Transverse colon (tissue), 4 donors: ENCODE data around the gene BRD3. TPM values are rescaled to one million over a fixed set of nuclear protein-coding genes. Genes with fewer than 3 reads are reported as not detected.

ENCODE experiments used
- DNase-seq: peaks from one replicate; pipeline ENCODE4 v3.0.0-alpha.2; 2019
- H3K27ac ChIP-seq, 4 donors: fragments of 200-600 bp; sonication (generic); 2 replicates each; pipeline ENCODE4 v1.5.1; 2016 to 2018; ENCODE audit warnings: inconsistent platforms in 4 of 4
- H3K27me3 ChIP-seq: fragments of 200-600 bp; sonication (generic); 2 replicates; pipeline ENCODE4 v1.5.1; 2017; ENCODE audit warnings: inconsistent platforms
- H3K36me3 ChIP-seq, 4 donors: fragments of 200-600 bp; sonication (generic); 2 replicates each; pipeline ENCODE4 v1.5.1; 2017 to 2019; ENCODE audit warnings: inconsistent platforms in 4 of 4
- H3K4me1 ChIP-seq, 4 donors: fragments of 200-600 bp; sonication (generic); 2 replicates each; pipeline ENCODE4 v1.5.1; 2017 to 2020; ENCODE audit warnings: inconsistent platforms in 4 of 4
- H3K4me3 ChIP-seq, 4 donors: fragments of 200-600 bp; sonication (generic); 1 replicate in 1 of 4; 2 replicates in 3 of 4; pipeline versions ENCODE4 v1.5.1 to v1.6.1; 2017 to 2019; ENCODE audit warnings: inconsistent platforms in 4 of 4
- H3K9me3 ChIP-seq, 2 donors: fragments of 200-600 bp; sonication (generic); 2 replicates each; pipeline ENCODE4 v1.5.1; 2017 to 2019; ENCODE audit warnings: inconsistent platforms in 2 of 2
- CTCF ChIP-seq, 5 experiments: fragments of 200-600 bp in 3 of 5; fragments of 450-650 bp in 2 of 5; sonication (generic) in 3 of 5; IDR thresholded peaks; 1 replicate in 2 of 5; 2 replicates in 3 of 5; pipeline ENCODE4 v1.5.1; 2016 to 2017; ENCODE audit warnings: antibody characterized with exemption in 5 of 5, inconsistent platforms in 3 of 5, mild to moderate bottlenecking in 2 of 5, moderate library complexity in 1 of 5
- EP300 ChIP-seq: sonication (generic); formaldehyde crosslinking; IDR thresholded peaks from one replicate; pipeline ENCODE4 v1.6.1; 2017; ENCODE audit warnings: antibody characterized with exemption, low read depth
- POLR2A ChIP-seq: fragments of 450-650 bp; IDR thresholded peaks from one replicate; pipeline ENCODE4 v1.6.1; 2016; ENCODE audit warnings: antibody characterized with exemption, mild to moderate bottlenecking, moderate library complexity
- POLR2AphosphoS5 ChIP-seq, 3 donors: sonication (generic); formaldehyde crosslinking; IDR thresholded peaks; one replicate each; pipeline ENCODE4 v1.6.1; 2016; ENCODE audit warnings: antibody characterized with exemption in 3 of 3
- WGBS, 2 donors: methylation state at CpG; one replicate each; pipeline ENCODE4 v1.1.5; 2018; ENCODE audit warnings: low coverage in 1 of 2; 5-methylcytosine and 5-hydroxymethylcytosine counted together
- in situ Hi-C, 4 donors: fragments of 200-750 bp; cut with MboI; loops; one replicate each; pipeline versions ENCODE4 v1.15.0 to v1.15.1; 2017; ENCODE audit warnings: low sequenced_read_pairs in 3 of 4, low pct_ligation_motif_present in 1 of 4, low pct_unique_long_range_greater_than_20kb in 1 of 4
- intact Hi-C: fragments of 100-400 bp; cut with DNase I; formaldehyde crosslinking; loops from one replicate; pipeline ENCODE4 v1.15.1; 2023; ENCODE audit warnings: low total_unique reads
- total RNA-seq, 4 donors: library from RNA; depleted of rRNA; stranded (reverse); fragments of >200 nt; gene quantifications; one replicate each; pipeline ENCODE4 v1.1.0, GENCODE V29; 2016

Gene BRD3
- total RNA-seq, 4 donors from 2014 or later = 14.5 to 21.3 (median 17.2) TPM

- intact Hi-C loops = no loop called here
- H3K36me3 ChIP-seq = no peaks in the 10 kb centered on the region
- in situ Hi-C loops = no loop called here
- DNase-seq = peak; percentile 7
- no peaks in the 10 kb centered on the region for H3K27me3 ChIP-seq
- 82% methylated on average over 28 of the region's 28 CpGs; no CpG with 5 or more reads in 1 of the 2 donors for WGBS, 2 donors
- no peak overlapping the region for H3K4me3 ChIP-seq
- H3K4me1 ChIP-seq = peaks cover 22 to 71% (median 50%) of the 10 kb centered on the region in 4 donors
- no peaks in the 10 kb centered on the region for H3K9me3 ChIP-seq
- H3K27ac ChIP-seq = no peak overlapping the region
- TF ChIP-seq POLR2A (no peak), POLR2AphosphoS5 (IDR thresholded peaks at IDR 0.05) (no peak), EP300 (no peak), CTCF (IDR thresholded peaks at IDR 0.05) (no peak)
These were observed 9.8 kb downstream of the BRD3 start for GRCh38 chr9:134057751-134058701.

- intact Hi-C loops = no loop called here
- peak; percentile 5 for DNase-seq
- TF ChIP-seq EP300 (no peak), CTCF (IDR thresholded peaks at IDR 0.05) (no peak), POLR2A (no peak), POLR2AphosphoS5 (IDR thresholded peaks at IDR 0.05) (no peak)
- 87% methylated on average over 13 of the region's 13 CpGs; no CpG with 5 or more reads in 1 of the 2 donors for WGBS, 2 donors
- no peaks in the 10 kb centered on the region for H3K27me3 ChIP-seq
- H3K36me3 ChIP-seq = no peaks in the 10 kb centered on the region
- H3K9me3 ChIP-seq = no peaks in the 10 kb centered on the region
- no peak overlapping the region for H3K4me3 ChIP-seq
- peaks cover 22 to 70% (median 46%) of the 10 kb centered on the region in 4 donors for H3K4me1 ChIP-seq
- H3K27ac ChIP-seq = no peak overlapping the region
- in situ Hi-C loops = no loop called here
These were observed 10.5 kb downstream of the BRD3 start for GRCh38 chr9:134057307-134057657.

- in situ Hi-C loops = no loop called here
- peak; percentile 12 for DNase-seq
- H3K4me3 ChIP-seq = no peak overlapping the region
- no peaks in the 10 kb centered on the region for H3K27me3 ChIP-seq
- H3K9me3 ChIP-seq = no peaks in the 10 kb centered on the region
- peaks cover 22 to 65% (median 40%) of the 10 kb centered on the region in 4 donors for H3K4me1 ChIP-seq
- peaks cover 0 to 3% (median 1%) of the 10 kb centered on the region in 4 donors for H3K36me3 ChIP-seq
- WGBS, 2 donors = 76% methylated on average over 22 of the region's 23 CpGs; no CpG with 5 or more reads in 1 of the 2 donors
- no peak for TF ChIP-seq EP300
- TF ChIP-seq POLR2AphosphoS5 (IDR thresholded peaks at IDR 0.05) = no peak
- TF ChIP-seq POLR2A = no peak
- intact Hi-C loops = no loop called here
- peak overlapping the region; percentile 35 to 59 (median 45) for H3K27ac ChIP-seq
These were observed 11.1 kb downstream of the BRD3 start for GRCh38 chr9:134056483-134057306.

- Histone ChIP-seq H3K36me3 (peaks cover 0 to 5% (median 2%) of the 10 kb centered on the region in 4 donors), H3K4me3 (no peak overlapping the region), H3K9me3 (no peaks in the 10 kb centered on the region), H3K4me1 (peaks cover 22 to 58% (median 35%) of the 10 kb centered on the region in 4 donors), H3K27me3 (no peaks in the 10 kb centered on the region), H3K27ac (peak overlapping the region; percentile 35 to 59 (median 45))
- WGBS, 2 donors = 20% methylated on average over 8 of the region's 13 CpGs; no CpG with 5 or more reads in 1 of the 2 donors
- TF ChIP-seq CTCF (IDR thresholded peaks at IDR 0.05) (no peak), POLR2AphosphoS5 (IDR thresholded peaks at IDR 0.05) (no peak), EP300 (no peak), POLR2A (no peak)
- intact Hi-C loops = no loop called here
- in situ Hi-C loops = no loop called here
- peak; percentile 78 for DNase-seq
These were observed 11.8 kb downstream of the BRD3 start for GRCh38 chr9:134055981-134056461.
